Sciatic nerve (tissue), 2 donors: ENCODE data around the gene DCBLD1. TPM values are rescaled to one million over a fixed set of nuclear protein-coding genes. Genes with fewer than 3 reads are reported as not detected.

Source experiments
- ATAC-seq: fragments of 200-7000 bp; cut with Tn5 transposase; one replicate; pipeline ENCODE4 v1.9.1; 2020; ENCODE audit warnings: mild to moderate bottlenecking, moderate library complexity
- DNase-seq: peaks from one replicate; pipeline ENCODE4 v3.0.0-alpha.2; 2020; ENCODE audit warnings: low spot score
- intact Hi-C: fragments of 100-400 bp; cut with DNase I; formaldehyde crosslinking; loops from one replicate; pipeline ENCODE4 v1.14.2; 2022
- total RNA-seq: library from RNA; stranded (reverse); fragmentation: NEBNext Ultra II Directional; extraction: Animal tissue kit (Norgen Biotek cat#: 25700); gene quantifications from one replicate; pipeline ENCODE4 v1.2.1, GENCODE V29; 2021
- donor health status: DM: no; HTN: no; CAD: no.
- donor health status: DM: no; HTN: no; CAD: no.

The DCBLD1 gene
- total RNA-seq, 1 donor from 2014 or later: 13.6 TPM

DNA sequence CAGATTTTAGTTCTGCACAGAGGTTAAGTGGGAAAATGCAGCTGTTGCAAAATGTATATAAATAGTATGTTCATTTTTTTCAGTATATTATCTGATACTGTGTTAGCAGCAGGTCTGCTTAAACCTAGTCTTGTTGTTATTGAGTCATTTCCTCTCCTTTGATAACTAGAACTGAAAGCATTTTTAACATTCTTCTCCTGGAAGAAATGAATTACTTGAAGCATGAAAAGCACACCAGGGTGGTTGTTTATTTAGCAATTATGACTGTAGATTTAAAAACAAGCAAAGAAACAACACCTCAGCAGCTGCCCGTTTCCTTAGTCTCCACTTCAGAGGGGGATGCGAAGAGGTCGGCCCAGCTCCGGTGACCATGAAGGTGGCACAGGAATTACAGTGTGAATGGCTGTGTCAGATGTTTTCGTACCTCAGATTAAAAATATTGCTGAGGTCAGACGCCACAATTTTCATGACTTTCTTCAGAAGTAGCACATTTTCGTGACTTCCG is 66.4 kb downstream of the DCBLD1 start:
- no peak for DNase-seq
- no peak for ATAC-seq
- intact Hi-C loops: no loop called here

DNA sequence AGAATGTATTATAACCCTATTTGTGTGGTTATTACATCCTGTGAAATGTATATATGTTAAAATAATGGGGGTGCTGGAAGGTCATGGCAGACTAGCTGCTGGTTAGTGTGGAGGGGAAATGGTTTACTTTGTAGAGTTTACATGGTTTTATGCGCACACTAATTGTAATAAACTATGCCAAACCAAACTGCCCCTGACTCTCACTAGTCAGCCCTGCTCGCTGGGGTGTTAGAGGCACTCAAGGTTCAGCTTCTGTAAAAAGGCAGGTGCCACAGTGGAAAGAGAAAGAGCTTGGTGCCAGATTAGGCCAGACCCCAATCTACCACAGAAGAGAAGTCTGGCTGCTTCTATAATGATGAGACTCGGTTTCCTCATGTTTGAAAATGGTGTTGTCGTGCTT is 67.1 kb downstream of the DCBLD1 start:
- intact Hi-C loops: no loop called here
- no peak for DNase-seq
- ATAC-seq: no peak

DNA sequence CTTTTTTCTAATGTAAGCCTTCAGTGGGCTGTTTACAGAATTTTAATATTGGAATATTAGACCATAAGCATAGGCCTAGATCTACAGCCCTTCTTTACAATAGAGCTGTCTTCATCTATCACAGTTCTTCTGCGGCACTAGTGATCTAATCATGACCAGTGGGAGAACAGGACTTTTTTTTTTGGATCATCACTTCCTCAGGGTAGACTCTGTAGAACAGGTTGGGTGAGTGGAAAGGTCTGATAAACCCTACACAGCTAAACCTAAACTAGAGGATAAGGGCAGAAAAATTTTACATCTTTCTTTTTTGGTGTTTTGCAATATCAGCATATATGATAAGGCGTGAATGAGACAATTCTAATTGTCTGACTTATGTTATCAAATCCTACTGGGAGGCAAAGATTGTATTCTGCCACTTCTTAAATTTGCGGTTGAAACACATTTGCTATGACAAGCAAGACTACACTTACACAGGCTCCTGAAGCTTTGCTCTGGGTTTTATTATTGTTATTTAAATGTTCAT is 67.7 kb downstream of the DCBLD1 start:
- no peak for ATAC-seq
- DNase-seq: no peak
- intact Hi-C loops: no loop called here

DNA sequence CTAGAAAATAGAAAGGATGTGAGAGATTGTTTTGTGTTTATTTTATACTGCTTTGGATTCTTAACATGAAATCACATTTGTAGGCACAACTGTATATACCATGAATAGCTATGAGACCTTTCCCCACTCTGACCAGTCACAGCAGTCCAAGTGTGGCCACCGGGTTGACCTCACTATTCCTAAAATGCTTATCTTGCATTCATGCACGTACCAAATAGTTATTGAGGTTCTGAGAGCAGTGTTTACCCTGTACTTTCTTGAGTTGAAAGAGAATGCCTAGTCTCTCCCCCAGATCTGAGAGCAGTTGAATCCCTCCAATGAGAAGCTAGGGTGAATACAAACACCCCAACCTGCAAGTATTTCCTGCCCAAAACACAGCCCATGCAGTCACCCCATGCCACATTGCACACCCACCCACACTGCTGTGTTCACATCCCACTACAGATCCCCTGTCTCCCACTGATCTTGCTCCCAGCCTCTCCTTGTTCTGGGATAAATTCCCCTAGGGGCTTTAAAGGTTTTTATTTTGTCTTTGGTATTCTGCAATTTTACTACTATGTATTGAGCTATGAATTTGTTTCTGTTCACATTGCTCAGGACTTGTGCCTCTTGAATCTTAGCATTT is 68.3 kb downstream of the DCBLD1 start:
- intact Hi-C loops: no loop called here
- ATAC-seq (no peak), DNase-seq (no peak)

DNA sequence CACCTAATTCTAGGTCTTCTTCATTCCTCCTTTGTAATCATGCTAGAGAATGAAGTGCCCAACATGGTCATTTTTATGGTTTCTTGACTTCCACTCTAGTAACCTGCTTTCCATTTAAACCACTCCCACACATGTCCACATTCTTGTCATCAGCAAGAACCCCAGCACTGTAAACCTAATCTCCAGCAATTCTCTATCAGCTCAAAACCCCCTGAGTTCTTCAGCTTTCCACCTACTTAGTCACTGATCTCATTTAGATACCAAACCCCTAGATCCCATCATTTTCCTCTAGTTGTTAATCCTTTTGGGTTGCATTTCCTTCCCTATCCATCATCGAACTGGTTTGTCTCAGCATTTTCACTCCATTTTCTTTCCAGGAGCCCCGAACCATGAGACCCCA is 70.1 kb downstream of the DCBLD1 start:
- intact Hi-C loops: no loop called here
- ATAC-seq (no peak), DNase-seq (no peak)

DNA sequence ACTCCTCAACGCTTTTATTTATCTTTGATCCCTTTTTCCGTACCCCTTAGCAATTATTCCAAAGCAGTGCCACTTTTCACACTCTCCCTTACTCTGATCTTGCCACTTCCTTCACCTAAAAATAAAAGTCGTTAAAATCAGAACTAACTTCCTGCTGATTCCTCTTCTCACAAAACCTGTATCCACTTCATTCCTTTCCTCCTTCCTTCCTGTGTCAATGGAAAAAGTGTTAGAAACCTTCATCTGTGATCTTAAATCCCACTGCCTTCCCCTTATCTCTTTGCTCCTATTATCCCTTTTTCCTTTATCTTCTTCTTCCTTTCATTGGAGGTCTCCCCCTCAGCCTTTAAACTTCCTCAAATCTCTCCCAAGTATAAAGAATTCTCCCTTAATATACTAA is 70.7 kb downstream of the DCBLD1 start:
- DNase-seq (no peak), ATAC-seq (no peak)
- intact Hi-C loops: no loop called here

DNA sequence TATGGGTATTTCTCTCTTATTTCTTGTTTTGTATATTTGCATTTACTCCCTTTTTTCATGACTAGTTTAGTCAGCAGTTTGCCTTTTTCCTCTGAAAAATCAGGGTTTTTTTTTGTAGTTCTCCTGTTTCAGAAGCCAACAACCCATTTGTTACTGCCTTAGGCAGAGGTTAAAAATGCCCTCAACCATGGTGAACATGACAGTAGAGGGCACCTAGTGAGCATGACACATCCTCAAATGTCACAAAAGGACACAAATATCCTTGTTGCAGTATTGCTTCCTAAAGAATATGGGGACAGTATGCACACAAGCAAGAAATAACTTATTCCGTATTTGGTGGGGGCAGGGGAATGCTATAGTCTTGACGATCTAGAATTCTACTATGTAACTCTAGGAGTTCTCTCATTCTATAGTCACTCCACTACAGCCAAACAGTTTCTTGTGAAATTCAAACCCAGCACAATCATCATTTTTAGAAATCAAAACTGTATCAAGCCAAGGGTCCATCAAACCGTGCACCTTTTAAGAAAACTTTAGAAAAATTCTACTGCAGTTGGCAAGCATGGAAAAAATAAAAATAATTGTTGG is 72.9 kb downstream of the DCBLD1 start:
- DNase-seq (no peak), ATAC-seq (no peak)
- intact Hi-C loops: loop anchor here (5.0 kb wide), 1 partner anchor 103 kb away; no protein-coding TSS in a partner anchor

DNA sequence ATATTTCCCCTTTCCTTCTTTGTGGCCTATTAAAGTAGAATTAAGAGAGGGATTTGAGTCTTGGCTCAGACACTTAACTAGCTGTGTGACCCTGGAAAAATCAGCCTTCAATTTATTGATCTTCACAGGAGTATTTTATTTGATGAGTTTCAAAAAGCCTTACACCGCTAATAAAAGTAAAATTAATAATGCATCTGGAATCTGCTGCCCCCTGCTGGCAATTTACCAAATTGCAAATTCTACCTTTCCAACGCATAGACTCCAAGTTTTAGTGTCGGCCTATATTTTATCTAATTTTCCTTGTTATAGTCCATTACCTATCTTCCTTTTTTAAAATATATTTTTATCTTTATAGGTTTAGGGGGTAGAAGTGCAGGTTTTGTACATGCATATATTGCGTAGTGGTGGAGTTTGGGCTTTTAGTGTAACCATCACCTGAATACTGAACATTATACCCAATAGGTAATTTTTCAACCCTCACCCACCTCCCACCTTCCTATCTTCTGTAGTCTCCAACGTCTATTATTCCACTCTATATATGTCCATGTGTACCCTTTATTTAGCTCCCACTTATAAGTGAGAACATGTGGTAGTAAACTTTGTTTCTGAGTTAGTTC is 73.5 kb downstream of the DCBLD1 start:
- ATAC-seq: no peak

DNA sequence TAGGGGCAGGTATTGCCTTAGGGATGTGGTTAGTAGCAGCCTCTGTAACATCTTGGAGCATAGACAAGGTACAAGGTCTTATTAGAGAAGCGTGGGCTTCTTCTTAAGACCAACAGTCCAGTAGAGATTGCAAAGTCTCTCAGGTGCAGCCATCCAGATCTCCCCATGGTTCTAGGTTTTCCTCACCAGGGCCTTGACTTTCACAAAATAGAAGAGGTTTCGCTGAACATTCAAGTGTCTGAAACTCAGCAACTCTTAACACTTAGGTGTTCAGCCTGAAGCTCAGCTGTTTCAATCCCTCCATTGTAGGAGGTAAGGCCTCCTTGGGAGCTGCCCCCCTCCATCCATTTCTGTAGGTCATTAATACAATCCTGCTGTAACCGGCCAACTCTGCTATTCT is 75.5 kb downstream of the DCBLD1 start:
- DNase-seq (no peak), ATAC-seq (no peak)
- intact Hi-C loops: loop anchor here (5.0 kb wide), 1 partner anchor 106 kb away; no protein-coding TSS in a partner anchor

More for the DNA sequence above, 73.5 kb downstream of the DCBLD1 start:
- DNase-seq: peak; percentile 67
- intact Hi-C loops: loop anchor here (5.0 kb wide), 1 partner anchor 104 kb away; no protein-coding TSS in a partner anchor

DNA sequence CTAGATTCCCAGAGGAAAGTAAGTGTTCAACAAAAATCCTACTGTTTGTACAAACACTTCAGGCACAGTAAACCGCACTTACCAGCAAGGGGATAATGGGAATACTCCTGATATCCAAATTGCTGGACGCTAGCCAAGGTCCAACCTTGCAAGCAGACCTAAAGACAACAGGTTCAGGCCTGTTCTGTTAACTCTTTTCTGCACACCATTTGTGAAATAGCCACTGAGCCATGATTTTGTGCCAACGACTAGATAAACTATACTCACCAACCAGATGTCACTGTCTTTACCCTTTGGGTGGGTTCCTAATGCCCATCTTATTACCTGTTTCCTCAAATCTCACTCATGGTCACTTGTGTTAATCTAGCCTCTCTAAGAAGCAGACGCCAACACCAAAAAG is 76.3 kb downstream of the DCBLD1 start:
- ATAC-seq: no peak
- no peak for DNase-seq
- intact Hi-C loops: loop anchor here (5.0 kb wide), 1 partner anchor 107 kb away; no protein-coding TSS in a partner anchor

DNA sequence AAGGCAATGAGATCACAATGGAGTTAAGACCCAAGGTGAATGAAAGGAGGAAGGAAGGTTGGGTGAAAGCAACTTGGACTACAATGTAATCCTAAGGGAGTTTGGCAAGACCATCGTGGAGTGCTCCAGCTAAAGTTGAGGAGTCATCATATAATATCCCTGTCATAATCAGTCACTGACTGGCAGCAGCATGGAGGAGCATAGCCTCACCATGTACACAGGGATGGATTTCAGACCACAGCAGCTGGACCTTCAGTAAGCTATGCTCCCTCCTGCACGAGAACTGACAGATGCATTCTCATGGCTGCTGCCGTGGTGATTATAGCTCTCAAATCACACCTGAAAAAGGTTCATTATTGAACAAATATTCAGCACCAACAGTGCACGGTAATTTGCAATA is 76.8 kb downstream of the DCBLD1 start:
- intact Hi-C loops: loop anchor here (5.0 kb wide), 1 partner anchor 107 kb away; no protein-coding TSS in a partner anchor
- ATAC-seq: no peak
- DNase-seq: no peak

DNA sequence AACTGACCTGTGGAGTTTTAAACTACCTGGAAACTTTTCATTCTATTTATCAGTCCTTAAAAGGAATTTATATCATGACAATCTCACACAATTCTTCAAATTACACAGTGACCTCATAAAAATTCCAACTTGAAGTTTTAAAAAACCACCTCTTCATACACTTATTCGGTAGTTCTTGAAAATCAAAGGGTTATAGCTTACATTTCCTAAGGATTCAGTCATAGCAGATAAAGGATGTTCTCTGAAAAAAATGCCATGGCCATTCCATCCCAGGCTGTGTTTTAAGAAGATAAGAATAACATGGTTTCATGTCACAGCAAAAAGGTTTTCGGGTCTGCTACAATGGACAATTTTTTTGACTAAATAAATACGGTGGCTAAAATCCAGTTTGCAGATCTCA is 78.7 kb downstream of the DCBLD1 start:
- intact Hi-C loops: no loop called here
- DNase-seq: no peak
- ATAC-seq: no peak

DNA sequence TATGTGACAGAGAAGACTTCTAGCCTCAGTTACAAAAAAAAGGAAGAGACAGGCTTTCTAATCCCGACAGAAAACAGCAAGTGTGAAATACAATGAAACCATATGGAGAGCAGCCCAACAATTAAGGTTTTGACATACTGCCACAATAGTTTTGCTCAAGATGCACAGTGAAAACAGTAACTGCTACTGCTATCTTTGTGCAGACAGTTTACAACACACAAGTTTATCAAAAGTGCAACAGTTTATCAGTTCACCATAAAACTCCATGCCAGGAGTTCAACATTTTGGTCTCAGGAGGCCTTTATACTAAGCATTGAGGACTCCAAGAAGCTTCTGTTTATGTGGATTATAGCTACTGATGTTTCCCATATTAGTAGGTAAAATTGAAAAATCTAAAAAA is 82.2 kb downstream of the DCBLD1 start:
- intact Hi-C loops: no loop called here
- DNase-seq (no peak), ATAC-seq (no peak)

DNA sequence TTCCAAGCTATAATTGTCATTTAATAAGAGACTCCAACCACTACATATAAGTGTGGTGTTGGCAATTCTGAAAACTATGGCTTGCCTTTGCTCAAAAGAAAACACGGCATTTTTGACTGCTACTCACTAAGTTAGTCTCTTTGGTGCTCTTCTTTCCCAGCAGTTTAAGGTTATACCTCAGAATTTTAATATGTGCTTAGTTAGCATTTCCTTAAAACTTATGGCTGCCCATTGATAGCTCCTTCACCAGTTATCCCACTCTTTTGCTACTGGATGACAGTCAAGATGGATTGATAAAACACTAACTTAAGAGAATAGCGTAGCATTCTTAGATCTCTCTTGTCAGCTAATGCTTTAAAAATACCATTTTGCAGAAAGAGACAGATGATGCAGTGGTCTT is 85.8 kb downstream of the DCBLD1 start:
- intact Hi-C loops: no loop called here
- ATAC-seq (no peak), DNase-seq (no peak)

DNA sequence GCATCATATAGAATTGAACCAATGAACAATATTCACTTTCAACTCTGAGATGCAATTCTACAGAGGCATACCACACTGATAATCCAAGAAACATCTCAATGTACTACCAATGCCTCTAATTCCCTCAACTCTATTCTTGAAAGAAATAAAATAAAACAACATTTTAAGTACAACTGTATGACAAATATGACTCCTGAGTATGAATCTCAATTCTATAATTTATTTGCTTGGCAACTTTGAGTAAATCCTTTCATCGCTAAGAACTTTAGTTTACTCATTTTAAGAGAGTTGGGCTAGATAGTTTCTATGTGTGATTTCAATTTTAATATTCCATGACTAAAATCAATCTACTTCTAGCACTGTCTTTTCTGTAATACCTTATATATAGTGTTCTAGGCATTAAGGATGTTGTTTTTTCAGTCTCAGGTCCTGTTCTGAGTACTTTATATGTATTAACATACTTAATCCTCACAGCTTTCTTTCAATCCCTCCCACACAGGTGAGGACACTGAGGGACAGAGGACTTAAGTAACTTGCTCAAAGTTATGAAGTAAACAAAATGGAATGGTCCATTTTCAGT is 86.4 kb downstream of the DCBLD1 start:
- no peak for DNase-seq
- no peak for ATAC-seq
- intact Hi-C loops: no loop called here

DNA sequence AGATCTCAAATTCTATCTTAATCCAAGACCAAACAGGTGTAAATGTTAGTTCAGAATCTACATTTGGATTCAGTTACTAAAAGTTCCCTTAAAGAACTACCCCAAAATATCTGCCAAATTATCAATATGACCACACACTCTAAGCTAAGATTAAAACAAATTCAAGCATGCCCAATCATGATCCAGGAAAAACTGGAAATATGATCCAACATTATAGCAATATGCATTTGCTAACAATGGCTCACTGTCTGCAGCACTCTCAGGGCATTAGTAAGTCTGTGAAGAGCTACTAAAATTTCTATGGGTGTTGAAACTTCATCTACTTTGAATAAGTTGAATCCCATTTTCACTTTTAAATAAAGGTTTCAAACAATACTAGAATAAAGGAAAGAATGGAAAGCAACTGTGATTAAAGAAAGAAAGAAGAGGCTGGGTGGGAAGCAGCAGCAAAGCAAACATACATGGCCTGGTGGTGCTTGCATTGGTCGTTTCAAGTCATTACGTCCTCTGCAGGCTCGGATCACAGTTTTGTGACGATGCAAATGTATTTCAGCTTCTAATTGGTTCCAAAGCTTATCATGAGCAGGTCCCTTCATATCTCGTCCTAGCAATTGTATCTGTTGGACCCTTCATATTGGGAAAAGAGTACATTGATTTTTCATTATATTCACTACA is 90.7 kb downstream of the DCBLD1 start:
- ATAC-seq (no peak), DNase-seq (no peak)
- intact Hi-C loops: no loop called here

DNA sequence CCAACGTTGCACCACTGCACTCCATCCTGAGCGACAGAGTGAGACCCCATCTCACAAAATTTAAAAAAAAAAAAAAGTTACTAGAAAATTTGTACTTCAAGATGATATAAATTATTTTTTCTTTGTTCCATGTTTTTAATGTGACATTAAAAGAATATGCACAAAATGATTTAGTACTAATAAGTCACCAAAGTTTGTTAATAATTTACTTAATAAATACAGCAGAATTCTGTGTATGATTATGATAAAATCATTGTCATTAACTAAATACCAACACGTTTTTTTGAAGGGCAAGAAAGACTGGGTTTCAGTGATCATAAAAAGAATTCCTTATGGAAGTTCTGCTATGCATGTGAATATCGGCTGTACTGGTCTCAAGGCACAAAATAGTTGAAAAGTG is 91.7 kb downstream of the DCBLD1 start:
- intact Hi-C loops: no loop called here
- no peak for ATAC-seq
- DNase-seq: no peak

DNA sequence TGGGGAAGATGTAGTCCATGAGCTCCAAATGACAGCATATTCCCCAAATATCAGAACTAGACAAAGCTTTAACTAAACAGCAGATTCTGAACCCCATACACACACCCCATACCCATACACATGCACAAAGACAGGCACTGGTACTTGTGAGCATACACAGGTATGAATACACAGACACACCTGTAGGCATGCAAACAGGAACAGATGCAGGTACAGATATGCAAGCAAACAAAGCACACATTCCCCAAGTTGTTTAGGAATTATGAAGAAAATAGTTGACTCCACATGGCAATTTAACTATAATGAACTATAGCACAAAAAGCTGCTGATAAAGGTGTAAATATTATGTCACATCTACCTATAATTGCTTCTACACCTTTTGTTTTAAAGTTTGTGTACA is 103.2 kb downstream of the DCBLD1 start:
- intact Hi-C loops: no loop called here
- no peak for ATAC-seq
- DNase-seq: no peak

DNA sequence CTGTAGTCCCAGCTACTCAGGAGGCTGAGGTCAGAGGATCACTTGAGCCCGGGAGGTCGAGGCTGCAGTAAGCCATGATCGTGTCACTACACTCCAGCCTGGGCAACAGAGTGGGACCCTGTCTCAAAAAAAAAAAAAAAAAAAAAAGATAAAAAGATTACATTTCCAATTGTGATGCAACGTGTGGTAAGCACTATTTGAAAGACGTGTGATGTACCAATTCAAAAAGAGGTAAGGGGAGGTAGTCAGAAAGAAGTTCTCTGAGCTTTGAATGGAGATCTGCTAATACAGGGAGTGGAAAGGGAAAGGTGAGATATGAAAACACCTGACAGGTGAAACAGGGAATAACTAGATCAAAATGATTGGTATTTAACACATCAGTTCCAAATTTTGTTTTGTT is 108.0 kb downstream of the DCBLD1 start:
- DNase-seq (no peak), ATAC-seq (no peak)
- intact Hi-C loops: loop anchor here (5.0 kb wide), 1 partner anchor 1517 kb away; no protein-coding TSS in a partner anchor
